Panc1 (cell line): ENCODE data around the gene POLR2F. TPM values are rescaled to one million over a fixed set of nuclear protein-coding genes. Genes with fewer than 3 reads are reported as not detected.

Experiments used
- ATAC-seq: fragments of 200-7000 bp; cut with Tn5 transposase; 2 replicates; pipeline ENCODE4 v1.9.1; 2020; ENCODE audit warnings: mild to moderate bottlenecking, moderate library complexity
- BruUV-seq: library from RNA; stranded (reverse); fragments of 400-500 nt; replicated peaks from 2 replicates; lab custom pipeline; 2021; lab: Mats Ljungman, UMichigan
- CTCF ChIA-PET: fragments of 300-600 bp; sonication (Branson Sonifier 250); formaldehyde crosslinking; loops from one replicate; lab custom pipeline; 2022; ENCODE audit warnings: antibody characterized with exemption; lab: Charles Lee
- POLR2A ChIA-PET: fragments of 300-600 bp; sonication (Branson Sonifier 250); formaldehyde crosslinking; loops from one replicate; lab custom pipeline; 2022; ENCODE audit warnings: antibody characterized with exemption; lab: Charles Lee
- DNase-seq: peaks from one replicate; pipeline ENCODE4 v3.0.0-alpha.2; 2010; ENCODE audit warnings: low read depth, low spot score
- H3K27ac ChIP-seq: 2 replicates; pipeline ENCODE4 v1.5.1; 2011; ENCODE audit warnings: mild to moderate bottlenecking, low read length, inconsistent platforms
- H3K27me3 ChIP-seq: fragments of 200-500 bp; sonication (Bioruptor generic); 2 replicates; pipeline ENCODE4 v1.6.0; 2014; ENCODE audit warnings: low read length, inconsistent platforms; ENCODE audit not compliant: control insufficient read depth, insufficient read depth
- H3K36me3 ChIP-seq: fragments of 200-500 bp; sonication (Bioruptor generic); 2 replicates; pipeline ENCODE4 v1.5.1; 2014; ENCODE audit warnings: inconsistent platforms, mild to moderate bottlenecking, low read length, moderate library complexity; ENCODE audit not compliant: control insufficient read depth, insufficient read depth
- H3K4me1 ChIP-seq: 2 replicates; pipeline ENCODE4 v1.5.1; 2011; ENCODE audit warnings: inconsistent platforms, mild to moderate bottlenecking, low read length, moderate library complexity; ENCODE audit not compliant: control insufficient read depth, insufficient read depth
- H3K4me3 ChIP-seq, 2 experiments: 2 replicates each; pipeline ENCODE4 v1.5.1; 2011 to 2012; ENCODE audit warnings: low read depth in 2 of 2, low read length in 2 of 2, mild to moderate bottlenecking in 2 of 2, inconsistent platforms in 1 of 2, moderate library complexity in 1 of 2
- H3K9me3 ChIP-seq: fragments of 200-500 bp; sonication (Bioruptor generic); 2 replicates; pipeline ENCODE4 v1.5.1; 2014; ENCODE audit warnings: low read depth, mild to moderate bottlenecking, inconsistent platforms, low read length, moderate library complexity; ENCODE audit not compliant: control insufficient read depth, insufficient read depth
- POLR2AphosphoS5 ChIP-seq: IDR thresholded peaks from 2 replicates; pipeline ENCODE4 v1.6.1; 2012; ENCODE audit warnings: mild to moderate bottlenecking, low read depth, low read length, moderate library complexity
- REST ChIP-seq, 2 experiments: IDR thresholded peaks; 2 replicates each; pipeline ENCODE4 v1.6.1; 2011 to 2012; ENCODE audit warnings: low read depth in 2 of 2, control low read depth in 1 of 2, low read length in 1 of 2, mild to moderate bottlenecking in 1 of 2, moderate library complexity in 1 of 2; ENCODE audit not compliant: insufficient read depth in 1 of 2
- SIN3A ChIP-seq: IDR thresholded peaks from 2 replicates; pipeline ENCODE4 v1.6.1; 2012; ENCODE audit warnings: low read depth, mild to moderate bottlenecking, low read length, moderate library complexity, borderline replicate concordance; ENCODE audit not compliant: insufficient read depth
- TCF7L2 ChIP-seq: IDR thresholded peaks from 2 replicates; pipeline ENCODE4 v1.6.1; 2011; ENCODE audit warnings: mild to moderate bottlenecking, low read depth, low read length, inconsistent platforms
- in situ Hi-C: cut with HindIII; loops from 2 replicates; pipeline ENCODE4 v1.10.0; 2016; ENCODE audit warnings: low sequenced_read_pairs, low pct_unique_long_range_greater_than_20kb
- intact Hi-C: fragments of 100-400 bp; cut with micrococcal nuclease; formaldehyde crosslinking; loops from one replicate; pipeline ENCODE4 v1.10.0; 2022; ENCODE audit not compliant: unreplicated experiment
- total RNA-seq: library from RNA; stranded (reverse); gene quantifications from one replicate; pipeline ENCODE4 v1.2.1, GENCODE V29; 2021; ENCODE audit not compliant: unreplicated experiment
- TF ChIP-seq, protein P1 (sequence below): fragments of 450-650 bp; IDR thresholded peaks from 2 replicates; pipeline ENCODE4 v1.5.1; 2017; ENCODE audit warnings: mild to moderate bottlenecking

Gene POLR2F
- total RNA-seq, 1 experiment from 2014 or later, result 89.7 TPM

DNA sequence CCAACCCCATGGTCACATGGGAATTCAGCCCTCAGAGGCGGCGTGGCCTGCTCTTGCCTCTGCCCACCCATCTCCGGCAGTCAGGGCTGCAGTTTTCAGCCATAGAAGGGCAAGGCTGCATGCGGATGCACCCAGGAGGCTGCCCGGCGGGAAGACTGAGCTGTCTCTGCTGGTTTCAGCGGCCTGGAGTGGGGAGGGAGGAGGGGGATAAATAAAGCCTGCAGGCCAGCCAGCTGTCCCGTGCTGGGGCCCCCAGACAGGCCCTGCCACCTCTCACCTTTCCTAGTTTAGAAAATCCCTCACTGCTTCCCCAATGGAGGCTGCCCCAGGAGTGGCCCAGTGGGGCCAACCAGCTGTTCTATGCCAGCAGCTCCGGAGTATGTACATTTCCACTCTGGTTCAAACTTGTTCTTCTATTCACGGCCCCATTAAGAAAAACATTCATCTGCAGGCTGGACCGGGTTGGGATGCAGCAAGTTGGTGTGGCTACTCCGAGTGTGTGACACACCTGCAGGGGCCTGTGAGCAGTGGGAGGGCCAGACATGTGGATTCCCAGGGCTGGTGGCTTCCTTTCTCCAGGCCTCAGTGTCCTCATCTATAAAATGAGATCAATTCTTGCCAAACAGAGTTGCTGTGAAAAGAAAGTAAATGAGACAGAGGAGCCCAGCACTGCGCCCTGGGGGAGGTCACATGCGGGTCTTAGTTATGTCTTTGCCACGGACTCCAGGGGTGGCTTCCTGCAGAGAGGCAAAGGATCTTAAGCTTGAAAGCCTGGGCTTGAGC, 42.4 kb upstream of the POLR2F start:
- H3K36me3 ChIP-seq, result no peaks in the 10 kb centered on the region
- no peak overlapping the region for H3K27ac ChIP-seq
- ATAC-seq (no peak), DNase-seq (no peak)
- H3K27me3 ChIP-seq, result no peaks in the 10 kb centered on the region
- TF ChIP-seq POLR2AphosphoS5 (no peak), TCF7L2 (no peak), REST (IDR thresholded peaks at IDR 0.05; ENCODE audit: insufficient read depth in 1 of 2, low read depth in 2 of 2, low read length in 1 of 2) (no peak), SIN3A (no peak)
- TF ChIP-seq, protein P1, sequence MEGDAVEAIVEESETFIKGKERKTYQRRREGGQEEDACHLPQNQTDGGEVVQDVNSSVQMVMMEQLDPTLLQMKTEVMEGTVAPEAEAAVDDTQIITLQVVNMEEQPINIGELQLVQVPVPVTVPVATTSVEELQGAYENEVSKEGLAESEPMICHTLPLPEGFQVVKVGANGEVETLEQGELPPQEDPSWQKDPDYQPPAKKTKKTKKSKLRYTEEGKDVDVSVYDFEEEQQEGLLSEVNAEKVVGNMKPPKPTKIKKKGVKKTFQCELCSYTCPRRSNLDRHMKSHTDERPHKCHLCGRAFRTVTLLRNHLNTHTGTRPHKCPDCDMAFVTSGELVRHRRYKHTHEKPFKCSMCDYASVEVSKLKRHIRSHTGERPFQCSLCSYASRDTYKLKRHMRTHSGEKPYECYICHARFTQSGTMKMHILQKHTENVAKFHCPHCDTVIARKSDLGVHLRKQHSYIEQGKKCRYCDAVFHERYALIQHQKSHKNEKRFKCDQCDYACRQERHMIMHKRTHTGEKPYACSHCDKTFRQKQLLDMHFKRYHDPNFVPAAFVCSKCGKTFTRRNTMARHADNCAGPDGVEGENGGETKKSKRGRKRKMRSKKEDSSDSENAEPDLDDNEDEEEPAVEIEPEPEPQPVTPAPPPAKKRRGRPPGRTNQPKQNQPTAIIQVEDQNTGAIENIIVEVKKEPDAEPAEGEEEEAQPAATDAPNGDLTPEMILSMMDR, result no peak
- ChIA-PET POLR2A (no interaction called here), CTCF (no interaction called here)
- H3K4me3 ChIP-seq, result no peak overlapping the region
- BruUV-seq, result no TSS peak
- peaks cover 5% of the 10 kb centered on the region; the same call in 1 of the 2 replicates for H3K4me1 ChIP-seq
- in situ Hi-C loops (no loop called here), intact Hi-C loops (no loop called here)
- no peaks in the 10 kb centered on the region for H3K9me3 ChIP-seq

GRCh38 chr22:37911697-37912096, 41.8 kb upstream of the POLR2F start:
- no peaks in the 10 kb centered on the region for H3K9me3 ChIP-seq
- DNase-seq (no peak), ATAC-seq (no peak)
- no peak overlapping the region for H3K27ac ChIP-seq
- CTCF ChIA-PET, result no interaction called here
- POLR2A ChIA-PET, result no interaction called here
- TF ChIP-seq POLR2AphosphoS5 (no peak), REST (IDR thresholded peaks at IDR 0.05; ENCODE audit: insufficient read depth in 1 of 2, low read depth in 2 of 2, low read length in 1 of 2) (no peak), SIN3A (no peak), TCF7L2 (no peak)
- TF ChIP-seq, protein P1, result no peak
- intact Hi-C loops, result no loop called here
- no peaks in the 10 kb centered on the region for H3K36me3 ChIP-seq
- BruUV-seq, result no TSS peak
- no peak overlapping the region for H3K4me3 ChIP-seq
- peaks cover 5% of the 10 kb centered on the region; the same call in 1 of the 2 replicates for H3K4me1 ChIP-seq
- in situ Hi-C loops, result no loop called here
- no peaks in the 10 kb centered on the region for H3K27me3 ChIP-seq
